B cell (primary cell): ENCODE measurements around the gene GPX2. TPM values are rescaled to one million over a fixed set of nuclear protein-coding genes. Genes with fewer than 3 reads are reported as not detected.

Experiments used
- ATAC-seq: fragments of 200-7000 bp; cut with Tn5 transposase; one replicate; pipeline ENCODE4 v1.10.0; 2021; ENCODE audit warnings: low read depth, mild to moderate bottlenecking, moderate number of reproducible peaks, moderate library complexity
- CTCF ChIA-PET: fragments of 350-600 bp; sonication (Branson Sonifier 250); formaldehyde crosslinking; loops from one replicate; lab custom pipeline; 2021; ENCODE audit warnings: antibody characterized with exemption, inconsistent platforms; lab: Charles Lee
- POLR2A ChIA-PET: fragments of 350-600 bp; sonication (Branson Sonifier 250); formaldehyde crosslinking; loops from one replicate; lab custom pipeline; 2021; ENCODE audit warnings: antibody characterized with exemption; lab: Charles Lee
- DNase-seq: peaks from one replicate; pipeline ENCODE4 v3.0.0; 2013
- H2AFZ ChIP-seq: 2 replicates; pipeline ENCODE4 v1.6.1; 2012; ENCODE audit warnings: mild to moderate bottlenecking, low read depth, low read length; ENCODE audit not compliant: insufficient read depth, poor library complexity, severe bottlenecking
- H3K27ac ChIP-seq, 2 donors: 1 replicate in 1 of 2; 2 replicates in 1 of 2; pipeline ENCODE4 v1.5.1; 2012 to 2013; ENCODE audit warnings: low read length in 2 of 2, mild to moderate bottlenecking in 2 of 2, moderate library complexity in 1 of 2
- H3K27me3 ChIP-seq, 4 experiments: fragments of 200-600 bp in 1 of 4; sonication (generic) in 1 of 4; replicated peaks in 1 of 4; 1 replicate in 2 of 4; 2 replicates in 2 of 4; pipeline versions ENCODE4 v1.6.1 to v1.7.0; 2013 to 2016; ENCODE audit warnings: low read length in 3 of 4, mild to moderate bottlenecking in 2 of 4, mixed read lengths in 1 of 4, moderate library complexity in 1 of 4; ENCODE audit not compliant: insufficient read depth in 4 of 4, control insufficient read depth in 3 of 4; ENCODE audit errors: control extremely low read depth in 1 of 4
- H3K36me3 ChIP-seq, 2 experiments: replicated peaks in 1 of 2; 1 replicate in 1 of 2; 2 replicates in 1 of 2; pipeline versions ENCODE4 v1.6.1 to v1.7.1; 2013; ENCODE audit warnings: low read length in 1 of 2; ENCODE audit not compliant: insufficient read depth in 2 of 2, control insufficient read depth in 1 of 2; ENCODE audit errors: control extremely low read depth in 1 of 2, extremely low read depth in 1 of 2
- H3K4me1 ChIP-seq, 2 donors: fragments of 200-600 bp in 1 of 2; sonication (generic) in 1 of 2; 1 replicate in 1 of 2; 2 replicates in 1 of 2; pipeline versions ENCODE4 v1.5.1 to v1.6.1; 2013 to 2017; ENCODE audit warnings: low read length in 2 of 2; ENCODE audit not compliant: control insufficient read depth in 2 of 2, insufficient read depth in 2 of 2
- H3K4me2 ChIP-seq: replicated peaks from 2 replicates; pipeline ENCODE3; 2012; ENCODE audit warnings: mild to moderate bottlenecking, low read depth, low read length; ENCODE audit not compliant: poor library complexity, severe bottlenecking
- H3K4me3 ChIP-seq, 5 experiments: fragments of 200-600 bp in 1 of 5; sonication (generic) in 1 of 5; 1 replicate in 3 of 5; 2 replicates in 2 of 5; pipeline versions ENCODE4 v1.5.1 to v1.7.0; 2011 to 2016; ENCODE audit warnings: low read length in 4 of 5, mild to moderate bottlenecking in 4 of 5, low read depth in 2 of 5, control low read depth in 1 of 5, moderate library complexity in 1 of 5; ENCODE audit not compliant: insufficient read depth in 1 of 5; ENCODE audit errors: control extremely low read depth in 1 of 5, extremely low read depth in 1 of 5
- H3K79me2 ChIP-seq: fragments of 200-600 bp; sonication (generic); one replicate; pipeline ENCODE4 v1.6.0; 2016; ENCODE audit warnings: low read length; ENCODE audit not compliant: control insufficient read depth, insufficient read depth
- H3K9ac ChIP-seq: fragments of 200-600 bp; sonication (generic); 2 replicates; pipeline ENCODE4 v1.6.1; 2017; ENCODE audit warnings: mild to moderate bottlenecking, low read length, moderate library complexity
- H3K9me3 ChIP-seq, 3 donors: one replicate each; pipeline versions ENCODE4 v1.6.1 to v1.7.1; 2013; ENCODE audit warnings: low read length in 2 of 3; ENCODE audit not compliant: control insufficient read depth in 2 of 3, insufficient read depth in 1 of 3; ENCODE audit errors: control extremely low read depth in 1 of 3
- H4K20me1 ChIP-seq: 2 replicates; pipeline ENCODE4 v1.6.0; 2012; ENCODE audit warnings: mild to moderate bottlenecking, low read length; ENCODE audit not compliant: insufficient read depth, control insufficient read depth, poor library complexity, severe bottlenecking
- H3K27ac Mint-ChIP-seq: one replicate; pipeline ENCODE4 v1.8.0; 2021; ENCODE audit warnings: mixed read lengths
- H3K27me3 Mint-ChIP-seq: one replicate; pipeline ENCODE4 v1.8.0; 2021; ENCODE audit warnings: mixed read lengths
- H3K4me1 Mint-ChIP-seq: one replicate; pipeline ENCODE4 v1.8.0; 2021; ENCODE audit warnings: mixed read lengths
- H3K4me3 Mint-ChIP-seq: one replicate; pipeline ENCODE4 v1.8.0; 2021; ENCODE audit warnings: mixed read lengths
- H3K9me3 Mint-ChIP-seq: one replicate; pipeline ENCODE4 v1.8.0; 2022; ENCODE audit warnings: mixed read lengths; ENCODE audit not compliant: insufficient read depth
- CTCF ChIP-seq: fragments of 200-600 bp; IDR thresholded peaks from one replicate; pipeline ENCODE4 v1.8.0; 2022; ENCODE audit warnings: antibody characterized with exemption, mild to moderate bottlenecking
- EZH2 ChIP-seq: IDR thresholded peaks from 2 replicates; pipeline ENCODE4 v1.6.1; 2012; ENCODE audit warnings: borderline replicate concordance, low read depth, mild to moderate bottlenecking, moderate library complexity, low read length; ENCODE audit not compliant: insufficient read depth, poor library complexity, severe bottlenecking
- WGBS: methylation state at CpG from one replicate; pipeline ENCODE4 v1.1.5; 2013; ENCODE audit warnings: missing lambda C conversion rate; ENCODE audit not compliant: insufficient coverage; 5-methylcytosine and 5-hydroxymethylcytosine counted together
- intact Hi-C: fragments of 100-400 bp; cut with micrococcal nuclease; formaldehyde crosslinking; loops from one replicate; pipeline ENCODE4 v1.10.0; 2022
- polyA plus RNA-seq: library from polyadenylated mRNA; depleted of rRNA; stranded (reverse); fragments of >200 nt; gene quantifications from 2 replicates; pipeline ENCODE4 v1.2.3, GENCODE V29; 2012
- total RNA-seq, 2 donors: library from RNA; stranded (reverse); fragments of 120-200 nt in 1 of 2; gene quantifications; 1 replicate in 1 of 2; 2 replicates in 1 of 2; pipeline versions ENCODE4 v1.2.3 to v1.2.4, GENCODE V29; 2013 to 2022

GPX2 gene
- total and polyA plus RNA-seq, 2 donors (not counting 1 experiment from before 2014, with no cell fraction given): not detected

- ChIA-PET CTCF (no interaction called here), POLR2A (no interaction called here)
- Histone ChIP-seq H3K4me2 (no peak overlapping the region), H3K9ac (no peak overlapping the region), H3K27me3 (no peaks in the 10 kb centered on the region), H2AFZ (no peak overlapping the region), H3K4me1 (peaks cover 15 to 19% of the 10 kb centered on the region in 2 donors), H3K79me2 (peaks cover 27% of the 10 kb centered on the region), H3K36me3 (peaks cover 1 to 59% of the 10 kb centered on the region in 2 experiments), H3K4me3 (no peak overlapping the region), H3K9me3 (no peaks in the 10 kb centered on the region), H3K27ac (no peak overlapping the region), H4K20me1 (peaks cover 23% of the 10 kb centered on the region)
- DNase-seq (no peak), ATAC-seq (no peak)
- Mint-ChIP-seq H3K9me3 (no peaks in the 10 kb centered on the region), H3K4me1 (peaks cover 11% of the 10 kb centered on the region), H3K4me3 (no peak overlapping the region), H3K27me3 (no peaks in the 10 kb centered on the region), H3K27ac (no peak overlapping the region)
- intact Hi-C loops: no loop called here
- TF ChIP-seq EZH2 (no peak), CTCF (no peak)
Observed at GRCh38 chr14:64932231-64932630, 10.3 kb downstream of the GPX2 start.

- no peak overlapping the region for H3K27ac ChIP-seq
Observed at GRCh38 chr14:64931123-64931522, 11.4 kb downstream of the GPX2 start.

More at GRCh38 chr14:64931123-64931522, 11.4 kb downstream of the GPX2 start:
- POLR2A ChIA-PET: no interaction called here
- H3K4me3 Mint-ChIP-seq: no peak overlapping the region
- H3K9ac ChIP-seq: no peak overlapping the region
- TF ChIP-seq CTCF (no peak), EZH2 (no peak)
- no peak overlapping the region for H3K27ac Mint-ChIP-seq
- H3K4me2 ChIP-seq: no peak overlapping the region
- CTCF ChIA-PET: interaction anchor here (0.7 kb wide), 1 partner anchor 679 kb away, joined by 3 read pairs; no protein-coding TSS in a partner anchor
- peaks cover 33% of the 10 kb centered on the region for H3K79me2 ChIP-seq
- H3K9me3 Mint-ChIP-seq: no peaks in the 10 kb centered on the region
- peaks cover 20% of the 10 kb centered on the region for H4K20me1 ChIP-seq
- intact Hi-C loops: no loop called here
- WGBS: no CpG with 5 or more reads among the region's 2 CpGs
- no peaks in the 10 kb centered on the region for H3K27me3 Mint-ChIP-seq
- peaks cover 4 to 70% of the 10 kb centered on the region in 2 experiments for H3K36me3 ChIP-seq
- H2AFZ ChIP-seq: no peak overlapping the region
- no peaks in the 10 kb centered on the region for H3K9me3 ChIP-seq
- DNase-seq (no peak), ATAC-seq (no peak)
- no peak overlapping the region for H3K4me3 ChIP-seq
- H3K27me3 ChIP-seq: no peaks in the 10 kb centered on the region
- peaks cover 15 to 19% of the 10 kb centered on the region in 2 donors for H3K4me1 ChIP-seq
- H3K4me1 Mint-ChIP-seq: peaks cover 16% of the 10 kb centered on the region
